ENCODE measurements around the gene PEBP1.

The PEBP1 gene

GRCh38 chr12:118148287-118148686, 12.4 kb downstream of the PEBP1 start:
- Histone ChIP-seq H3K9me3 (ENCODE audit: control insufficient read depth, insufficient read depth, low read depth, low read length) (no peaks in the 10 kb centered on the region), H3K27ac (ENCODE audit: extremely low read depth, low read depth, low read length) (no peak overlapping the region), H3K4me1 (ENCODE audit: control insufficient read depth, insufficient read depth, low read length) (no peaks in the 10 kb centered on the region), H3K36me3 (ENCODE audit: control insufficient read depth in 2 of 2, insufficient read depth in 1 of 2, low read length in 2 of 2) (peaks cover 31 to 59% of the 10 kb centered on the region in 2 experiments), H3K4me3 (ENCODE audit: low read depth, low read length) (no peak overlapping the region)
- TF ChIP-seq ZFP41 (tag by site-specific recombination; IDR thresholded peaks at IDR 0.05; ENCODE audit: borderline replicate concordance) (no peak), ZNF23 (tag by site-specific recombination; IDR thresholded peaks at IDR 0.05; ENCODE audit: borderline replicate concordance) (no peak), ZNF658 (tag by site-specific recombination; IDR thresholded peaks at IDR 0.05) (no peak), TSHZ1 (tag by site-specific recombination; IDR thresholded peaks at IDR 0.05; ENCODE audit: borderline replicate concordance) (no peak), ZNF571 (tag by site-specific recombination; IDR thresholded peaks at IDR 0.05) (no peak), ZSCAN4 (tag by site-specific recombination; IDR thresholded peaks at IDR 0.05) (no peak), ZNF175 (tag by site-specific recombination; IDR thresholded peaks at IDR 0.05) (no peak)
- CTCF ChIA-PET: interaction anchor here (0.6 kb wide), 1 partner anchor 28 kb away, joined by 4 read pairs; no protein-coding TSS in a partner anchor
- POLR2A ChIA-PET: interaction anchor here (1.1 kb wide), 1 partner anchor 16 kb away, joined by 3 read pairs; no protein-coding TSS in a partner anchor

GRCh38 chr12:118150625-118151024, 14.7 kb downstream of the PEBP1 start:
- H3K4me1 ChIP-seq (ENCODE audit: control insufficient read depth, insufficient read depth, low read length): no peaks in the 10 kb centered on the region
- H3K4me3 ChIP-seq (ENCODE audit: low read depth, low read length): no peak overlapping the region
- H3K36me3 ChIP-seq (ENCODE audit: control insufficient read depth in 2 of 2, insufficient read depth in 1 of 2, low read length in 2 of 2): peaks cover 16 to 36% of the 10 kb centered on the region in 2 experiments; a peak in 2 of 3 replicates
- H3K9me3 ChIP-seq (ENCODE audit: control insufficient read depth, insufficient read depth, low read depth, low read length): no peaks in the 10 kb centered on the region
- ChIA-PET POLR2A (no interaction called here), CTCF (interaction anchor here (0.6 to 0.9 kb wide), 2 partner anchors 41 to 278 kb away, joined by 3 to 4 read pairs; no protein-coding TSS in a partner anchor)
- TF ChIP-seq ZNF324 (tag by site-specific recombination; IDR thresholded peaks at IDR 0.05) (no peak), ZNF404 (tag by site-specific recombination; IDR thresholded peaks at IDR 0.05) (no peak), ZNF146 (tag by site-specific recombination; IDR thresholded peaks at IDR 0.05) (no peak), ZNF169 (tag by site-specific recombination; IDR thresholded peaks at IDR 0.05) (no peak), PRDM1 (tag by site-specific recombination; IDR thresholded peaks at IDR 0.05) (peak; percentile 33; the same call in 1 of the 2 replicates)
- H3K27ac ChIP-seq (ENCODE audit: extremely low read depth, low read depth, low read length): no peak overlapping the region

GRCh38 chr12:118151755-118152154, 15.8 kb downstream of the PEBP1 start:
- Histone ChIP-seq H3K9me3 (ENCODE audit: control insufficient read depth, insufficient read depth, low read depth, low read length) (no peaks in the 10 kb centered on the region), H3K4me3 (ENCODE audit: low read depth, low read length) (no peak overlapping the region), H3K36me3 (ENCODE audit: control insufficient read depth in 2 of 2, insufficient read depth in 1 of 2, low read length in 2 of 2) (peaks cover 7 to 26% of the 10 kb centered on the region in 2 experiments; a peak in 2 of 3 replicates), H3K27ac (ENCODE audit: extremely low read depth, low read depth, low read length) (no peak overlapping the region), H3K4me1 (ENCODE audit: control insufficient read depth, insufficient read depth, low read length) (no peaks in the 10 kb centered on the region)
- CTCF ChIA-PET: interaction anchor here (0.6 kb wide), 2 partner anchors 563 to 1346 kb away, joined by 3 read pairs; no protein-coding TSS in a partner anchor
- POLR2A ChIA-PET: no interaction called here
- TF ChIP-seq HOXD13 (CRISPR knock-in tag; IDR thresholded peaks at IDR 0.05; ENCODE audit: borderline replicate concordance) (no peak), ZNF791 (tag by site-specific recombination; IDR thresholded peaks at IDR 0.05) (no peak), PRDM4 (tag by site-specific recombination; IDR thresholded peaks at IDR 0.05) (no peak), ZNF768 (tag by site-specific recombination; IDR thresholded peaks at IDR 0.05) (no peak), ZNF837 (tag by site-specific recombination; IDR thresholded peaks at IDR 0.05) (no peak), ZNF518A (tag by site-specific recombination; conservative IDR thresholded peaks at IDR 0.05; ENCODE audit: low read depth) (no peak)
